OCI-LY1 (cell line): ENCODE measurements around the gene HS3ST2.

ENCODE experiments used
- H2AFZ ChIP-seq: fragments of 200-600 bp; sonication (generic), shearing (Covaris generic); 2 replicates; pipeline ENCODE4 v1.6.0; 2014; ENCODE audit warnings: antibody characterized with exemption, mild to moderate bottlenecking, low read length
- H3F3A ChIP-seq: fragments of 200-600 bp; sonication (generic), shearing (Covaris generic); 2 replicates; pipeline ENCODE4 v1.6.0; 2014; ENCODE audit warnings: mild to moderate bottlenecking, antibody characterized with exemption, low read length, moderate library complexity; ENCODE audit not compliant: insufficient read depth
- H3K27ac ChIP-seq: fragments of 200-600 bp; sonication (generic); 2 replicates; pipeline ENCODE4 v1.5.1; 2014; ENCODE audit warnings: low read length, mixed run types, mild to moderate bottlenecking, low read depth; ENCODE audit not compliant: poor library complexity, severe bottlenecking
- H3K27me3 ChIP-seq: fragments of 200-600 bp; sonication (generic); 2 replicates; pipeline ENCODE4 v1.6.0; 2014; ENCODE audit warnings: antibody characterized with exemption, mild to moderate bottlenecking, low read length, moderate library complexity; ENCODE audit not compliant: insufficient read depth
- H3K36me3 ChIP-seq: fragments of 200-600 bp; sonication (generic); 2 replicates; pipeline ENCODE4 v1.6.1; 2014; ENCODE audit warnings: mild to moderate bottlenecking, antibody characterized with exemption, low read length, moderate library complexity, mixed read lengths; ENCODE audit not compliant: insufficient read depth
- H3K4me1 ChIP-seq: fragments of 200-600 bp; sonication (generic); 2 replicates; pipeline ENCODE4 v1.5.1; 2014; ENCODE audit warnings: mild to moderate bottlenecking, low read length, moderate library complexity; ENCODE audit not compliant: insufficient read depth, severe bottlenecking
- H3K4me2 ChIP-seq: fragments of 200-600 bp; sonication (generic), shearing (Covaris generic); 2 replicates; pipeline ENCODE4 v1.6.1; 2014; ENCODE audit warnings: low read length
- H3K4me3 ChIP-seq: fragments of 200-600 bp; sonication (generic); 2 replicates; pipeline ENCODE4 v1.5.1; 2014; ENCODE audit warnings: low read length, low read depth, mild to moderate bottlenecking, mixed read lengths; ENCODE audit not compliant: poor library complexity, severe bottlenecking
- H3K79me2 ChIP-seq: fragments of 200-600 bp; shearing (Covaris generic); 2 replicates; pipeline ENCODE4 v1.6.1; 2016; ENCODE audit warnings: mixed run types, low read length, mixed read lengths; ENCODE audit not compliant: insufficient read depth
- H3K9ac ChIP-seq: fragments of 200-600 bp; sonication (generic), shearing (Covaris generic); 2 replicates; pipeline ENCODE4 v1.6.1; 2014; ENCODE audit warnings: mild to moderate bottlenecking, low read length, mixed read lengths
- H3K9me2 ChIP-seq: fragments of 200-600 bp; sonication (generic), shearing (Covaris generic); 2 replicates; pipeline ENCODE4 v1.6.1; 2014; ENCODE audit warnings: low read depth, mild to moderate bottlenecking, low read length, mixed read lengths
- H3K9me3 ChIP-seq: fragments of 200-600 bp; shearing (Covaris generic); 2 replicates; pipeline ENCODE4 v1.6.1; 2014; ENCODE audit warnings: low read length, mixed read lengths
- H4K20me1 ChIP-seq: fragments of 200-600 bp; sonication (generic), shearing (Covaris generic); 2 replicates; pipeline ENCODE4 v1.6.0; 2016; ENCODE audit warnings: mild to moderate bottlenecking, low read length; ENCODE audit not compliant: insufficient read depth
- CTCF ChIP-seq: fragments of 200-600 bp; sonication (generic), shearing (Covaris generic); IDR thresholded peaks from 2 replicates; pipeline ENCODE4 v1.5.1; 2017; ENCODE audit warnings: mild to moderate bottlenecking, antibody characterized with exemption, low read length, moderate library complexity, mixed read lengths
- EZH2 ChIP-seq: fragments of 200-600 bp; sonication (generic), shearing (Covaris generic); IDR thresholded peaks from 2 replicates; pipeline ENCODE4 v1.8.0; 2017; ENCODE audit warnings: borderline replicate concordance, mixed run types, mild to moderate bottlenecking, antibody characterized with exemption, low read length, moderate library complexity, mixed read lengths

HS3ST2 gene

GRCh38 chr16:22813948-22814710, at the start of gene HS3ST2:
HS3ST2 (plus strand) TSS chr16:22814162; CDS start chr16:22814611, 449 bp downstream.
- no peaks in the 10 kb centered on the region for H3K79me2 ChIP-seq
- H3K4me1 ChIP-seq: no peaks in the 10 kb centered on the region
- H3K9me2 ChIP-seq: no peaks in the 10 kb centered on the region
- H4K20me1 ChIP-seq: no peaks in the 10 kb centered on the region
- no peak within 1 kb of the TSS for H3K4me3 ChIP-seq
- no peaks in the 10 kb centered on the region for H3K27me3 ChIP-seq
- H3K9me3 ChIP-seq: no peaks in the 10 kb centered on the region
- no peak for TF ChIP-seq EZH2
- no peak for TF ChIP-seq CTCF
- H3K27ac ChIP-seq: no peak within 1 kb of the TSS
- H3K9ac ChIP-seq: no peak within 1 kb of the TSS
- H3F3A ChIP-seq: no peaks in the 10 kb centered on the region
- H3K4me2 ChIP-seq: no peak within 1 kb of the TSS
- H3K36me3 ChIP-seq: no peaks in the 10 kb centered on the region
- H2AFZ ChIP-seq: no peak within 1 kb of the TSS

- Histone ChIP-seq H3F3A (no peaks in the 10 kb centered on the region), H3K4me2 (no peak overlapping the region), H3K79me2 (no peaks in the 10 kb centered on the region), H4K20me1 (no peaks in the 10 kb centered on the region), H2AFZ (no peak overlapping the region), H3K9ac (no peak overlapping the region), H3K9me2 (no peaks in the 10 kb centered on the region), H3K27ac (no peak overlapping the region), H3K9me3 (no peaks in the 10 kb centered on the region), H3K27me3 (no peaks in the 10 kb centered on the region), H3K4me1 (no peaks in the 10 kb centered on the region), H3K36me3 (no peaks in the 10 kb centered on the region), H3K4me3 (no peak overlapping the region)
- TF ChIP-seq CTCF (no peak), EZH2 (no peak)
These were observed 49.2 kb upstream of the HS3ST2 start for GRCh38 chr16:22764662-22765327.

GRCh38 chr16:22765479-22765878, 48.5 kb upstream of the HS3ST2 start:
- TF ChIP-seq CTCF (no peak), EZH2 (no peak)
- H3K4me3 ChIP-seq: no peak overlapping the region

More at GRCh38 chr16:22765479-22765878, 48.5 kb upstream of the HS3ST2 start:
- Histone ChIP-seq H3K4me2 (no peak overlapping the region), H3K27ac (no peak overlapping the region), H3K4me1 (no peaks in the 10 kb centered on the region), H3K79me2 (no peaks in the 10 kb centered on the region), H4K20me1 (no peaks in the 10 kb centered on the region), H3K9ac (no peak overlapping the region), H3K9me2 (no peaks in the 10 kb centered on the region), H2AFZ (no peak overlapping the region), H3K36me3 (no peaks in the 10 kb centered on the region), H3K27me3 (no peaks in the 10 kb centered on the region), H3K9me3 (no peaks in the 10 kb centered on the region), H3F3A (no peaks in the 10 kb centered on the region)
